A673 (cell line): Measurements from ENCODE around the gene TFB2M. TPM values are rescaled to one million over a fixed set of nuclear protein-coding genes. Genes with fewer than 3 reads are reported as not detected.
A peak's percentile ranks its signal among the peaks of the same experiment; 100 is the strongest.

ENCODE experiments used
- BruUV-seq: library from RNA; stranded (reverse); fragments of 400-500 nt; replicated peaks from 2 replicates; lab custom pipeline; 2021; lab: Mats Ljungman, UMichigan
- CTCF ChIA-PET: fragments of 300-600 bp; sonication (Branson Sonifier 250); formaldehyde crosslinking; loops from one replicate; lab custom pipeline; 2022; ENCODE audit warnings: antibody characterized with exemption; lab: Charles Lee
- POLR2A ChIA-PET: fragments of 300-600 bp; sonication (Branson Sonifier 250); formaldehyde crosslinking; loops from one replicate; lab custom pipeline; 2022; ENCODE audit warnings: antibody characterized with exemption; ENCODE audit not compliant: low non-redundant PET; lab: Charles Lee
- DNase-seq: peaks from one replicate; pipeline ENCODE4 v3.0.0-alpha.2; 2015; ENCODE audit warnings: low spot score
- H3K27ac ChIP-seq: fragments of 200-600 bp; sonication (generic); 2 replicates; pipeline ENCODE4 v1.5.1; 2016; ENCODE audit warnings: mixed run types, low read depth, mild to moderate bottlenecking, mixed read lengths, antibody characterized with exemption, low read length; ENCODE audit not compliant: poor library complexity, severe bottlenecking
- H3K27me3 ChIP-seq: fragments of 200-600 bp; sonication (generic); replicated peaks from 2 replicates; pipeline ENCODE4 v1.6.1; 2017; ENCODE audit warnings: mixed run types, low read depth, mild to moderate bottlenecking, mixed read lengths, antibody characterized with exemption, low read length; ENCODE audit not compliant: insufficient read depth, poor library complexity
- H3K36me3 ChIP-seq: fragments of 200-600 bp; sonication (generic); 2 replicates; pipeline ENCODE4 v1.6.1; 2016; ENCODE audit warnings: mixed run types, mild to moderate bottlenecking, mixed read lengths, antibody characterized with exemption, low read length; ENCODE audit not compliant: insufficient read depth, poor library complexity, severe bottlenecking
- H3K4me1 ChIP-seq: fragments of 200-600 bp; sonication (generic); 2 replicates; pipeline ENCODE4 v1.6.1; 2017; ENCODE audit warnings: mixed run types, mild to moderate bottlenecking, mixed read lengths, antibody characterized with exemption, low read length; ENCODE audit not compliant: insufficient read depth, poor library complexity, severe bottlenecking
- H3K4me3 ChIP-seq: fragments of 200-600 bp; sonication (generic); 2 replicates; pipeline ENCODE4 v1.5.1; 2016; ENCODE audit warnings: low read depth, mixed run types, mild to moderate bottlenecking, mixed read lengths, low read length; ENCODE audit not compliant: poor library complexity, severe bottlenecking
- H3K9me3 ChIP-seq: fragments of 200-600 bp; sonication (generic); 2 replicates; pipeline ENCODE4 v1.6.1; 2016; ENCODE audit warnings: mixed run types, low read depth, mild to moderate bottlenecking, mixed read lengths, antibody characterized with exemption, low read length; ENCODE audit not compliant: poor library complexity, severe bottlenecking
- EZH2 ChIP-seq: fragments of 200-600 bp; sonication (generic); IDR thresholded peaks from 2 replicates; pipeline ENCODE4 v1.6.1; 2017; ENCODE audit warnings: borderline replicate concordance, low read depth, mild to moderate bottlenecking, mixed read lengths, antibody characterized with exemption, low read length; ENCODE audit not compliant: poor library complexity, severe bottlenecking
- intact Hi-C: fragments of 100-400 bp; cut with micrococcal nuclease; formaldehyde crosslinking; loops from one replicate; pipeline ENCODE4 v1.10.0; 2022; ENCODE audit not compliant: unreplicated experiment
- total RNA-seq: library from RNA; stranded (reverse); gene quantifications from 2 replicates; pipeline ENCODE4 v1.2.3, GENCODE V29; 2021
- TF ChIP-seq, protein P1 (sequence below): fragments of 300-800, 200-600 bp; sonication (generic); conservative IDR thresholded peaks from 2 replicates; pipeline ENCODE4 v1.5.1; 2017; ENCODE audit warnings: low read depth, mild to moderate bottlenecking, antibody characterized with exemption, low read length, moderate library complexity, mixed read lengths

TFB2M gene
- total RNA-seq, 1 experiment from 2014 or later: 21.1 TPM

- peaks cover 26% of the 10 kb centered on the region for H3K4me1 ChIP-seq
- no TSS peak for BruUV-seq
- H3K9me3 ChIP-seq: no peaks in the 10 kb centered on the region
- no peak for DNase-seq
- POLR2A ChIA-PET: no interaction called here
- CTCF ChIA-PET: no interaction called here
- H3K27me3 ChIP-seq: no peaks in the 10 kb centered on the region
- peak overlapping the region; percentile 35 for H3K27ac ChIP-seq
- H3K36me3 ChIP-seq: no peaks in the 10 kb centered on the region
- no peak overlapping the region for H3K4me3 ChIP-seq
- TF ChIP-seq EZH2: no peak
- TF ChIP-seq, protein P1, sequence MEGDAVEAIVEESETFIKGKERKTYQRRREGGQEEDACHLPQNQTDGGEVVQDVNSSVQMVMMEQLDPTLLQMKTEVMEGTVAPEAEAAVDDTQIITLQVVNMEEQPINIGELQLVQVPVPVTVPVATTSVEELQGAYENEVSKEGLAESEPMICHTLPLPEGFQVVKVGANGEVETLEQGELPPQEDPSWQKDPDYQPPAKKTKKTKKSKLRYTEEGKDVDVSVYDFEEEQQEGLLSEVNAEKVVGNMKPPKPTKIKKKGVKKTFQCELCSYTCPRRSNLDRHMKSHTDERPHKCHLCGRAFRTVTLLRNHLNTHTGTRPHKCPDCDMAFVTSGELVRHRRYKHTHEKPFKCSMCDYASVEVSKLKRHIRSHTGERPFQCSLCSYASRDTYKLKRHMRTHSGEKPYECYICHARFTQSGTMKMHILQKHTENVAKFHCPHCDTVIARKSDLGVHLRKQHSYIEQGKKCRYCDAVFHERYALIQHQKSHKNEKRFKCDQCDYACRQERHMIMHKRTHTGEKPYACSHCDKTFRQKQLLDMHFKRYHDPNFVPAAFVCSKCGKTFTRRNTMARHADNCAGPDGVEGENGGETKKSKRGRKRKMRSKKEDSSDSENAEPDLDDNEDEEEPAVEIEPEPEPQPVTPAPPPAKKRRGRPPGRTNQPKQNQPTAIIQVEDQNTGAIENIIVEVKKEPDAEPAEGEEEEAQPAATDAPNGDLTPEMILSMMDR: no peak
- intact Hi-C loops: no loop called here
Measured at GRCh38 chr1:246580497-246581370, 14.7 kb upstream of the TFB2M start.

DNA sequence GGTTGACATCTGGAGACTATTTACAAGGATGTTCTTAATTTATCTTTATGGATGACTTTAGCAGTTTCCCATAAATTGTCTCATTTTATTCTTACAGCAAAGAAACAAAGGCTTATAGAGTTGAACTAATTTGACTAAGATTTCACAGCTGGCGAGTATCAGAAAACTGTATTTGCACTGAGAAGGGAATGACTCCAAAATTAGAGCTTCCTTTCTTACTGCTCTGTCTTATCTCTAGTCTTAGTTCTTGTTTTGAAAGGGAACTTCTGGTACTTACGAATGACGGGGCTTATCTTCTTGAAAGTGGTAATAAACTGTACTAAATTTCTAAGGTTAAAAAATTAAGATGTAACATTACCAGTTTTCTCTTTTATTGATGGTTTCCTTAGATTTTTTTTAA, 13.8 kb upstream of the TFB2M start:
- DNase-seq: peak; percentile 56
- Histone ChIP-seq H3K9me3 (no peaks in the 10 kb centered on the region), H3K36me3 (no peaks in the 10 kb centered on the region), H3K4me3 (no peak overlapping the region), H3K27ac (peak overlapping the region; percentile 35), H3K27me3 (no peaks in the 10 kb centered on the region), H3K4me1 (peaks cover 26% of the 10 kb centered on the region)
- no TSS peak for BruUV-seq
- TF ChIP-seq, protein P1: no peak
- no peak for TF ChIP-seq EZH2
- POLR2A ChIA-PET: no interaction called here
- intact Hi-C loops: no loop called here
- CTCF ChIA-PET: no interaction called here

- POLR2A ChIA-PET: no interaction called here
- BruUV-seq: no TSS peak
- TF ChIP-seq, protein P1: no peak
- no peak for TF ChIP-seq EZH2
- no peaks in the 10 kb centered on the region for H3K27me3 ChIP-seq
- H3K4me3 ChIP-seq: no peak overlapping the region
- H3K9me3 ChIP-seq: no peaks in the 10 kb centered on the region
- H3K36me3 ChIP-seq: no peaks in the 10 kb centered on the region
- peaks cover 31% of the 10 kb centered on the region for H3K4me1 ChIP-seq
- no peak for DNase-seq
- intact Hi-C loops: no loop called here
- no peak overlapping the region for H3K27ac ChIP-seq
- CTCF ChIA-PET: no interaction called here
Measured at GRCh38 chr1:246577720-246578106, 11.7 kb upstream of the TFB2M start.
